GM13976 (cell line): ENCODE results near the gene VCAN.

ENCODE experiments used
- DNase-seq: peaks from one replicate; pipeline ENCODE4 v3.0.0; 2012; ENCODE audit warnings: low spot score
- in situ Hi-C: fragments of 300-500 bp; cut with MboI; formaldehyde crosslinking; loops from one replicate; pipeline ENCODE4 v1.12.0; 2022; ENCODE audit warnings: low sequenced_read_pairs, mixed read lengths, inconsistent platforms; ENCODE audit not compliant: unreplicated experiment
- TF ChIP-seq, protein P1 (sequence below): IDR thresholded peaks from 2 replicates; pipeline ENCODE4 v1.5.1; 2012; ENCODE audit warnings: borderline replicate concordance, mild to moderate bottlenecking; ENCODE audit not compliant: insufficient read depth; ENCODE audit errors: extremely low read depth, missing control alignments, control extremely low read depth

Gene VCAN

DNA sequence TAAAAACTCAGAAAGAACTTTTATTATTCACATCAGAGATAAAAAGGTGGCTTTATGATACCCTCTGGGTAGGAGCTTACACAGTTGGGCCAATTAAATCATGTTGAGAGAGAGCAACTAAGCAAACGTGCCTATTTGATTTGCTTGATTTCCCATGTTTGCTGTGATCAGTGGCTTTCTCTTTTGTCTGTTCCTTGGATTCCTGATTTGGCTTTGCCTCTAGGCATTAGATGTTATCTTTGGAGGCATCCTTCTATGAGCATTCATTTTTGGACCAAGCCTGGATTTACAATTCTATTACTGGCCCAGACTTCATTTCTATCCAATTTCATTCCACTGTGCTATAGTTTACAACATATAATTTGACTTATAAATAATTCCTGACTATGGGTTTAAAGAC, 35.9 kb downstream of the VCAN start:
- in situ Hi-C loops: no loop called here
- TF ChIP-seq, protein P1, sequence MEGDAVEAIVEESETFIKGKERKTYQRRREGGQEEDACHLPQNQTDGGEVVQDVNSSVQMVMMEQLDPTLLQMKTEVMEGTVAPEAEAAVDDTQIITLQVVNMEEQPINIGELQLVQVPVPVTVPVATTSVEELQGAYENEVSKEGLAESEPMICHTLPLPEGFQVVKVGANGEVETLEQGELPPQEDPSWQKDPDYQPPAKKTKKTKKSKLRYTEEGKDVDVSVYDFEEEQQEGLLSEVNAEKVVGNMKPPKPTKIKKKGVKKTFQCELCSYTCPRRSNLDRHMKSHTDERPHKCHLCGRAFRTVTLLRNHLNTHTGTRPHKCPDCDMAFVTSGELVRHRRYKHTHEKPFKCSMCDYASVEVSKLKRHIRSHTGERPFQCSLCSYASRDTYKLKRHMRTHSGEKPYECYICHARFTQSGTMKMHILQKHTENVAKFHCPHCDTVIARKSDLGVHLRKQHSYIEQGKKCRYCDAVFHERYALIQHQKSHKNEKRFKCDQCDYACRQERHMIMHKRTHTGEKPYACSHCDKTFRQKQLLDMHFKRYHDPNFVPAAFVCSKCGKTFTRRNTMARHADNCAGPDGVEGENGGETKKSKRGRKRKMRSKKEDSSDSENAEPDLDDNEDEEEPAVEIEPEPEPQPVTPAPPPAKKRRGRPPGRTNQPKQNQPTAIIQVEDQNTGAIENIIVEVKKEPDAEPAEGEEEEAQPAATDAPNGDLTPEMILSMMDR: no peak
- DNase-seq: no peak

DNA sequence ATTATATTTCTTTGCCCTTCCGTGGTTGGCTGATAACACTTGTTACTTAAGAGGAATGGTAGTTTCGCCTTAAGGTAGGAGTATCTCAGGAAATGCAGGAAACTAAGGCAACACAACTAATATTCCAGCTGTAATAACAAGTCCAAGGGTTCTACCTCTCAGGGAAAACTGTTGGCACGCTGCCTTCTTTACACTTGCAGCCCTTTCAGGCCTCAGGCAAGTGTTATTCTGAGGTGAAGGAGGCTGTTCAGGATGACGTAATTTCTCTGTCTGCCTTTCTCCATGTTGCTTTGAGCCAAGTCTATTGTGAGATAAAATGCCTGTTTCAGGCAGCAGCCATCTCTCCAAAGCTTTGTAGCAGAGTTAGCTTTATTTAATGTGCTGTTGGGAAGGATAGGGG, 38.0 kb downstream of the VCAN start:
- no peak for DNase-seq
- TF ChIP-seq, protein P1: no peak
- in situ Hi-C loops: no loop called here

DNA sequence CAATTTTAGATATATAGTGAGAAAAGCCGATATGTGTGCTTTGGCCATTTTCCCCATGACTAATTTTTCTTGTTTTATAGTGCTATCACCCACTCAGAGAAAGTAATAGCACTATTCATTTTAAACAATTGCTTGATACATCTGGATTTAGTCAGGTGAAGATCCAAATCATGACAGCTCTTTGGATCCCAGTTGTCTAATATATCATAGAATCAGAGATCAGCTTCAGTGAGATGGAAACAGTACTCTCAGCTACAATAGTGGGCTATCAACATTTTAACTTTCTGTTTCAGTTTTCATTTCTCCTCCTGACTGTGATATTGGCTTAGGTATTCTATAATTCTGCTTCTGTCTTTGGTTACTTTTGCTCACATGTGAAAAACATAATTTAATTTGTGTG, 38.7 kb downstream of the VCAN start:
- in situ Hi-C loops: no loop called here
- TF ChIP-seq, protein P1: no peak
- DNase-seq: peak; percentile 68

DNA sequence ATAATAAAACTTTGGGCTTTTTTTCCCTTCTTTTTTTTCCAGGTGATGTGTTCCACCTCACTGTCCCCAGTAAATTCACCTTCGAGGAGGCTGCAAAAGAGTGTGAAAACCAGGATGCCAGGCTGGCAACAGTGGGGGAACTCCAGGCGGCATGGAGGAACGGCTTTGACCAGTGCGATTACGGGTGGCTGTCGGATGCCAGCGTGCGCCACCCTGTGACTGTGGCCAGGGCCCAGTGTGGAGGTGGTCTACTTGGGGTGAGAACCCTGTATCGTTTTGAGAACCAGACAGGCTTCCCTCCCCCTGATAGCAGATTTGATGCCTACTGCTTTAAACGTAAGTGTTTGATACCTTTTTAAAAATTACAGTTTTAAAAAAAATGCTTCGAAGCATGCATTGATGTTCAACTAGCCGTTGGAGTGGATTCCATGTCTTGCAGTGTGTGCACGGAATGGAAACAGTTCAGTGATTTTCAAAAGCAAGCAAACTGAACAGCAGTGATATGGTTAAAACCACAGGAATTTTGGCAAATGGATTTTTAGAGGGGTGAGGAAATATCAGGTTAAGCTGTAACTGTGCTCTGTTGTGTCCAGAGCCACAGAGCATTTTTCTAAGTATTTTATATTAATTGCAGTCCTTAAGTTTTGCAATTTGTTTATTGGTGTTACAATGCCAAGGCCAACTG, 40.7 kb downstream of the VCAN start:
- in situ Hi-C loops: no loop called here
- no peak for DNase-seq
- TF ChIP-seq, protein P1: no peak

DNA sequence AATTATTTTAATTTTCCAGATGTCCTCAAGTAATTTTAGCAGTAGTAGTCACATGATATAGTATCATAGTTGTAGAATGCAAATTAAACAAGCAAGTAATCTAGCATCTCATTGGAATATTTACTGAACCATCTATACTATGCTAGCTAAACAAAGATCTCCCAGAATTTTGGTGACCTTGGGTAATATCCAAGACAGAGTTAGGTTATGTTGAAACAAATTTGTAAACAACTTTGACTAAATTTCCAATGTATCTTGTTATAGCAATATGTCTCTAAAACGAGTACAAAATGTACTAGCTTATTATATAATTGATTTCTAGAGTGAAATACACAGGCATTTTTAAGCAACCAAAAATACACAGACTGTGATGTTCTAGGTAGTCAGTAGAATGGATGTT, 41.5 kb downstream of the VCAN start:
- in situ Hi-C loops: no loop called here
- TF ChIP-seq, protein P1: no peak
- DNase-seq: no peak

DNA sequence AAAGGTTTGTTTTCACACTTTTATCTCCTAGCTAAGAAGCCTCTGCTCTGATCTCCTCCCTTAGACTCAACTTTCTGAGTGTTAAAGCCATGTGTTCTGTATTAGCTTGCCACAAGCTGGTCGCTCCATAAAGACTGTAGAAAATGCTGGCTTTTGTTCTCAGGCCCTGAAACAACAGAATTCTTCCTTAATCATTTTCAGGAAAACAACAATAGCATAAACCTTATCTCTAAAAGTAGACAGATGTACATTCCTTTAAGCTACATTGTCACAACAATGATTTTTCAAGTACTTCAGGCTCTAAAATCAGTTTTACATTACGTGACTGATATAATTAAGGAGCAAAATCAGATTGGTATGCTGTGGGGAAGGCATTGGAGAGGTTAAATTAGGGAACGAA, 41.9 kb downstream of the VCAN start:
- DNase-seq: no peak
- in situ Hi-C loops: no loop called here
- TF ChIP-seq, protein P1: no peak
